GM12873 (cell line): ENCODE results near the gene DLAT.

Experiments used
- CTCF ChIP-seq: IDR thresholded peaks from 2 replicates; pipeline ENCODE4 v1.5.1; 2012; ENCODE audit warnings: low read depth, mild to moderate bottlenecking, moderate library complexity, low read length, control low read depth; ENCODE audit not compliant: insufficient read depth; ENCODE audit errors: missing control alignments

Gene DLAT

GRCh38 chr11:112073941-112074811 lies 49.0 kb downstream of the DLAT start, which contains the start of the genes NKAPD1 and PIH1D2:
NKAPD1 (plus strand) TSS chr11:112074299; CDS start chr11:112075575, 1,276 bp downstream.
PIH1D2 (minus strand) TSS chr11:112074017; CDS start chr11:112073174, 843 bp downstream.
- no peak for TF ChIP-seq CTCF

GRCh38 chr11:112082729-112083128 lies 57.5 kb downstream of the DLAT start:
- no peak for TF ChIP-seq CTCF

GRCh38 chr11:112085822-112086421 lies 60.7 kb downstream of the DLAT start:
- TF ChIP-seq CTCF: no peak

- TF ChIP-seq CTCF: peak; percentile 39
Observed at GRCh38 chr11:112086422-112087191, 61.4 kb downstream of the DLAT start, which contains the start of the genes SDHD and TIMM8B. SDHD (plus strand) TSS chr11:112086873; CDS start chr11:112086908, 35 bp downstream. TIMM8B (minus strand) TSS chr11:112086756; CDS start chr11:112086723, 33 bp downstream.

GRCh38 chr11:112087212-112087611 lies 62.0 kb downstream of the DLAT start:
- no peak for TF ChIP-seq CTCF

GRCh38 chr11:112096194-112096593 lies 71.0 kb downstream of the DLAT start:
- no peak for TF ChIP-seq CTCF
